Ishikawa (cell line): ENCODE results near the gene TXNRD1.

ENCODE experiments used
- CEBPB ChIP-seq: IDR thresholded peaks from 2 replicates; pipeline ENCODE4 v1.6.1; 2012
- CREB1 ChIP-seq: IDR thresholded peaks from 2 replicates; pipeline ENCODE4 v1.6.1; 2012; ENCODE audit warnings: low read depth
- EGR1 ChIP-seq: IDR thresholded peaks from 2 replicates; pipeline ENCODE4 v1.6.1; 2012
- EP300 ChIP-seq: IDR thresholded peaks from 2 replicates; pipeline ENCODE4 v1.6.1; 2012; ENCODE audit warnings: borderline replicate concordance
- FOXM1 ChIP-seq: IDR thresholded peaks from 2 replicates; pipeline ENCODE4 v1.6.1; 2012; ENCODE audit warnings: low read depth, borderline replicate concordance
- MAX ChIP-seq: IDR thresholded peaks from 2 replicates; pipeline ENCODE4 v1.6.1; 2012
- NFIC ChIP-seq: IDR thresholded peaks from 2 replicates; pipeline ENCODE4 v1.6.1; 2012
- RAD21 ChIP-seq: IDR thresholded peaks from 2 replicates; pipeline ENCODE4 v1.6.1; 2012; ENCODE audit warnings: low read depth
- REST ChIP-seq: IDR thresholded peaks from 2 replicates; pipeline ENCODE4 v1.6.1; 2012; ENCODE audit warnings: low read depth, mild to moderate bottlenecking
- TAF1 ChIP-seq: IDR thresholded peaks from 2 replicates; pipeline ENCODE4 v1.6.1; 2012; ENCODE audit warnings: low read depth, mild to moderate bottlenecking
- TCF12 ChIP-seq: IDR thresholded peaks from 2 replicates; pipeline ENCODE4 v1.6.1; 2012; ENCODE audit warnings: low read depth
- TEAD4 ChIP-seq: IDR thresholded peaks from 2 replicates; pipeline ENCODE4 v1.6.1; 2012
- YY1 ChIP-seq: IDR thresholded peaks from 2 replicates; pipeline ENCODE4 v1.6.1; 2012; ENCODE audit warnings: low read depth
- ZBTB7A ChIP-seq: IDR thresholded peaks from 2 replicates; pipeline ENCODE4 v1.6.1; 2012; ENCODE audit warnings: low read depth
- TF ChIP-seq, protein P1 (sequence below): IDR thresholded peaks from 2 replicates; pipeline ENCODE4 v1.6.1; 2012

TXNRD1 gene

GRCh38 chr12:104309446-104309993, 93.9 kb downstream of the TXNRD1 start:
- TF ChIP-seq CREB1 (no peak), EP300 (no peak), EGR1 (no peak), YY1 (no peak), FOXM1 (no peak), CEBPB (no peak), ZBTB7A (no peak), TAF1 (no peak), TCF12 (no peak), RAD21 (no peak), NFIC (no peak), REST (no peak)
- TF ChIP-seq, protein P1, sequence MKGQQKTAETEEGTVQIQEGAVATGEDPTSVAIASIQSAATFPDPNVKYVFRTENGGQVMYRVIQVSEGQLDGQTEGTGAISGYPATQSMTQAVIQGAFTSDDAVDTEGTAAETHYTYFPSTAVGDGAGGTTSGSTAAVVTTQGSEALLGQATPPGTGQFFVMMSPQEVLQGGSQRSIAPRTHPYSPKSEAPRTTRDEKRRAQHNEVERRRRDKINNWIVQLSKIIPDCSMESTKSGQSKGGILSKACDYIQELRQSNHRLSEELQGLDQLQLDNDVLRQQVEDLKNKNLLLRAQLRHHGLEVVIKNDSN: no peak

- TF ChIP-seq TAF1: no peak
- no peak for TF ChIP-seq EGR1
- TF ChIP-seq NFIC: no peak
- TF ChIP-seq TCF12: no peak
These were observed 95.4 kb downstream of the TXNRD1 start for GRCh38 chr12:104310751-104311633.

GRCh38 chr12:104312202-104312601, 96.6 kb downstream of the TXNRD1 start:
- TF ChIP-seq ZBTB7A (no peak), CREB1 (no peak), TCF12 (no peak), TAF1 (no peak), RAD21 (no peak), MAX (no peak), EGR1 (no peak), NFIC (no peak), YY1 (no peak), REST (no peak), EP300 (no peak), FOXM1 (no peak), TEAD4 (no peak), CEBPB (no peak)
- TF ChIP-seq, protein P1: no peak

DNA sequence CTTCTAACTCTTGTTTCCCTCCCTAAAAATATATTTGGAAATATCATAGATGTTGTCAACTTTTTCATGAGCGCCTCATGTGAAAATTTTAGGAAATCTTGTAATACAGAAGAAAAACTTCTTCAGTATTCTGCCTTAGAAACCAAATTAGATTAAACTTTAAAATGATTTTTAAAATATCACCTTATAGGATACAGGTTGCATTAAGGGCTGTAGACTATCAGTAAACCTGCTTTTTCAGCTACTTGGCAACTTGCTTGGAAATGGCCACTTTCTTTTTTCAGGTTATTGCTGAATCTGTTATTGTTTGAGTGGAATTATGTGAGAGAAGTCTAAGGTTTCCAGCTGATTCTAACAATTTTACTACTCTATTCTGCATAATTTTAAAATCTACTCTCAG, 97.1 kb downstream of the TXNRD1 start:
- TF ChIP-seq ZBTB7A (no peak), RAD21 (no peak), TEAD4 (no peak)
- TF ChIP-seq, protein P1: no peak

DNA sequence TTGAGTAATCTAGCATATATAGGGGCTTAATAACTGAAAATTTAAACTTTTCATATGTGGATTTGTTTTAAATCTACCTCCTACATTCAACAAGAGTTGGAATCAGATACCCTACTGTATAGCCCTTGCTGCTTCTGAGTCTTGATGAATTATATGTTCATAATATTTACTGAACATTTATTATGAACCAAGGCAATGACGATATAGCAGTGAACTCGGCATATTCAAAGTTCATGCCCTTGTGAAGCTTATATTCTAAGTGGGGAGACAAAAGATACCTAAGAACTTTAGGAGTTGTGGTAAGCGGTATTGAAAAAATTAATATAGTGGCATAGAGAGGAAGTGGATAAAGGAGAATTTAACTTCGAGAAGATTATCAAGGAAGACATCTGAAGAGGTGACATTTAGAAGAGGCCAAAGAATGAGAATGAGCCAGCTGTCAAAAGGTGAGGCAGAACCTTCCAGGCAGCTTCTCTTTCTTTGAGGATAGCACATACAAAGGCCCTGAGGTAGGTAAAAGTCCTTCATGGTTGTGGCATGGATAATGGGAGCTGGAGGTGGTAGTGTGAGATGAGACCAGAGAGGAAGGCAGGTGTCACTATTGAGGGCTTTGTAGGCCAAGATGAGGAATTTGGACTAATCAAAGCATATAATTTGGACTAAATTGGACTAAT, 98.1 kb downstream of the TXNRD1 start:
- TF ChIP-seq NFIC: no peak

- TF ChIP-seq CREB1 (no peak), RAD21 (no peak), FOXM1 (no peak), EGR1 (no peak), CEBPB (no peak), TCF12 (no peak), REST (no peak), NFIC (no peak), MAX (no peak), ZBTB7A (no peak)
- TF ChIP-seq, protein P1: no peak
These were observed 98.6 kb downstream of the TXNRD1 start for GRCh38 chr12:104314242-104314614.
